ENCODE measurements around the gene TMUB1. TPM values are rescaled to one million over a fixed set of nuclear protein-coding genes. Genes with fewer than 3 reads are reported as not detected.

TMUB1 gene
- total and polyA plus RNA-seq, 9 of the 15 experiments (the other 6 are each of a cell fraction or from before 2014, with no cell fraction given) = 0.14 to 241 (median 74.1) TPM

- TF ChIP-seq RBM39 (optimal IDR thresholded peaks at IDR 0.05; ENCODE audit: low read depth, low read length) (no peak), RNF2 (IDR thresholded peaks at IDR 0.05) (no peak), FOXA1 (IDR thresholded peaks at IDR 0.05; ENCODE audit: borderline replicate concordance) (no peak), RREB1 (CRISPR knock-in tag; IDR thresholded peaks at IDR 0.05) (no peak), ZBTB33 (CRISPR knock-in tag; IDR thresholded peaks at IDR 0.05) (no peak), COPS2 (conservative IDR thresholded peaks at IDR 0.05) (no peak), ZBTB34 (CRISPR knock-in tag; IDR thresholded peaks at IDR 0.05) (no peak), C11orf30 (IDR thresholded peaks at IDR 0.05; ENCODE audit: low read depth) (no peak), EGR1 (conservative IDR thresholded peaks at IDR 0.05) (no peak), TRIM24 (IDR thresholded peaks at IDR 0.05) (no peak), NCOA2 (IDR thresholded peaks at IDR 0.05; ENCODE audit: partially characterized antibody in 2 of 2) (no peak), NFYB (IDR thresholded peaks at IDR 0.05; ENCODE audit: extremely low read depth, insufficient read length) (no peak), CBX2 (IDR thresholded peaks at IDR 0.05; ENCODE audit: insufficient read depth, low read length, poor library complexity, severe bottlenecking) (no peak), ZNF124 (CRISPR knock-in tag; IDR thresholded peaks at IDR 0.05) (no peak)
- TF ChIP-seq, protein P1, sequence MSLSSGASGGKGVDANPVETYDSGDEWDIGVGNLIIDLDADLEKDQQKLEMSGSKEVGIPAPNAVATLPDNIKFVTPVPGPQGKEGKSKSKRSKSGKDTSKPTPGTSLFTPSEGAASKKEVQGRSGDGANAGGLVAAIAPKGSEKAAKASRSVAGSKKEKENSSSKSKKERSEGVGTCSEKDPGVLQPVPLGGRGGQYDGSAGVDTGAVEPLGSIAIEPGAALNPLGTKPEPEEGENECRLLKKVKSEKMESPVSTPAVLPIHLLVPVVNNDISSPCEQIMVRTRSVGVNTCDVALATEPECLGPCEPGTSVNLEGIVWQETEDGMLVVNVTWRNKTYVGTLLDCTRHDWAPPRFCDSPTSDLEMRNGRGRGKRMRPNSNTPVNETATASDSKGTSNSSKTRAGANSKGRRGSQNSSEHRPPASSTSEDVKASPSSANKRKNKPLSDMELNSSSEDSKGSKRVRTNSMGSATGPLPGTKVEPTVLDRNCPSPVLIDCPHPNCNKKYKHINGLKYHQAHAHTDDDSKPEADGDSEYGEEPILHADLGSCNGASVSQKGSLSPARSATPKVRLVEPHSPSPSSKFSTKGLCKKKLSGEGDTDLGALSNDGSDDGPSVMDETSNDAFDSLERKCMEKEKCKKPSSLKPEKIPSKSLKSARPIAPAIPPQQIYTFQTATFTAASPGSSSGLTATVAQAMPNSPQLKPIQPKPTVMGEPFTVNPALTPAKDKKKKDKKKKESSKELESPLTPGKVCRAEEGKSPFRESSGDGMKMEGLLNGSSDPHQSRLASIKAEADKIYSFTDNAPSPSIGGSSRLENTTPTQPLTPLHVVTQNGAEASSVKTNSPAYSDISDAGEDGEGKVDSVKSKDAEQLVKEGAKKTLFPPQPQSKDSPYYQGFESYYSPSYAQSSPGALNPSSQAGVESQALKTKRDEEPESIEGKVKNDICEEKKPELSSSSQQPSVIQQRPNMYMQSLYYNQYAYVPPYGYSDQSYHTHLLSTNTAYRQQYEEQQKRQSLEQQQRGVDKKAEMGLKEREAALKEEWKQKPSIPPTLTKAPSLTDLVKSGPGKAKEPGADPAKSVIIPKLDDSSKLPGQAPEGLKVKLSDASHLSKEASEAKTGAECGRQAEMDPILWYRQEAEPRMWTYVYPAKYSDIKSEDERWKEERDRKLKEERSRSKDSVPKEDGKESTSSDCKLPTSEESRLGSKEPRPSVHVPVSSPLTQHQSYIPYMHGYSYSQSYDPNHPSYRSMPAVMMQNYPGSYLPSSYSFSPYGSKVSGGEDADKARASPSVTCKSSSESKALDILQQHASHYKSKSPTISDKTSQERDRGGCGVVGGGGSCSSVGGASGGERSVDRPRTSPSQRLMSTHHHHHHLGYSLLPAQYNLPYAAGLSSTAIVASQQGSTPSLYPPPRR (CRISPR knock-in tag; IDR thresholded peaks at IDR 0.05; ENCODE audit: borderline replicate concordance) = no peak
Measured at GRCh38 chr7:151057506-151057988, 25.7 kb downstream of the TMUB1 start, which contains the start of gene CDK5 (continued).

All from K562 (cell line).